Ishikawa (cell line): ENCODE results near the gene STK4.

ENCODE experiments used
- CEBPB ChIP-seq: IDR thresholded peaks from 2 replicates; pipeline ENCODE4 v1.6.1; 2012
- CREB1 ChIP-seq: IDR thresholded peaks from 2 replicates; pipeline ENCODE4 v1.6.1; 2012; ENCODE audit warnings: low read depth
- EGR1 ChIP-seq: IDR thresholded peaks from 2 replicates; pipeline ENCODE4 v1.6.1; 2012
- EP300 ChIP-seq: IDR thresholded peaks from 2 replicates; pipeline ENCODE4 v1.6.1; 2012; ENCODE audit warnings: borderline replicate concordance
- FOXM1 ChIP-seq: IDR thresholded peaks from 2 replicates; pipeline ENCODE4 v1.6.1; 2012; ENCODE audit warnings: low read depth, borderline replicate concordance
- RAD21 ChIP-seq: IDR thresholded peaks from 2 replicates; pipeline ENCODE4 v1.6.1; 2012; ENCODE audit warnings: low read depth
- YY1 ChIP-seq: IDR thresholded peaks from 2 replicates; pipeline ENCODE4 v1.6.1; 2012; ENCODE audit warnings: low read depth
- ZBTB7A ChIP-seq: IDR thresholded peaks from 2 replicates; pipeline ENCODE4 v1.6.1; 2012; ENCODE audit warnings: low read depth
- TF ChIP-seq, protein P1 (sequence below): IDR thresholded peaks from 2 replicates; pipeline ENCODE4 v1.6.1; 2012
- TF ChIP-seq, protein P2 (sequence below): IDR thresholded peaks from 2 replicates; pipeline ENCODE4 v1.6.1; 2012; ENCODE audit warnings: low read depth, mild to moderate bottlenecking

DNA sequence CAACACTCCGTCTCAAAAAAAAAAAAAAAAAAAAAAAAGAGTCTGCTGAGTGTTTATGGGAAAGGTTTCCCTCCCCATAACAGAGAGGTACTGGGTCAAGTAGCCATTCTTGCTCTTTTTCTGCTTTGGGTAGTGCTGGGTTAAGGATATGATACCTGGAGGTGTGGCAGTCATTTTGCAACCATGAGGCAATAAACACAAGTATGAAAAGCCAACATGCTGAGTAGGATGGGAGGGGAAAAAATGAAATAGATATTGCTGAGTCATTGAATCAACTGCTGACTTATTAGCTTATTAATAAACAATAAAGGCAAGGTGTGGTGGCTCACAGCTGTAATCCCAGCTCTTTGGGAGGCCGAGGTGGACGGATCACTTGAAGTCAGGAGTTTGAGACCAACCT lies 3.8 kb upstream of the STK4 start:
- TF ChIP-seq, protein P1, sequence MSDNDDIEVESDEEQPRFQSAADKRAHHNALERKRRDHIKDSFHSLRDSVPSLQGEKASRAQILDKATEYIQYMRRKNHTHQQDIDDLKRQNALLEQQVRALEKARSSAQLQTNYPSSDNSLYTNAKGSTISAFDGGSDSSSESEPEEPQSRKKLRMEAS, result no peak
- TF ChIP-seq ZBTB7A, result no peak
- TF ChIP-seq EP300, result no peak
- TF ChIP-seq, protein P2, sequence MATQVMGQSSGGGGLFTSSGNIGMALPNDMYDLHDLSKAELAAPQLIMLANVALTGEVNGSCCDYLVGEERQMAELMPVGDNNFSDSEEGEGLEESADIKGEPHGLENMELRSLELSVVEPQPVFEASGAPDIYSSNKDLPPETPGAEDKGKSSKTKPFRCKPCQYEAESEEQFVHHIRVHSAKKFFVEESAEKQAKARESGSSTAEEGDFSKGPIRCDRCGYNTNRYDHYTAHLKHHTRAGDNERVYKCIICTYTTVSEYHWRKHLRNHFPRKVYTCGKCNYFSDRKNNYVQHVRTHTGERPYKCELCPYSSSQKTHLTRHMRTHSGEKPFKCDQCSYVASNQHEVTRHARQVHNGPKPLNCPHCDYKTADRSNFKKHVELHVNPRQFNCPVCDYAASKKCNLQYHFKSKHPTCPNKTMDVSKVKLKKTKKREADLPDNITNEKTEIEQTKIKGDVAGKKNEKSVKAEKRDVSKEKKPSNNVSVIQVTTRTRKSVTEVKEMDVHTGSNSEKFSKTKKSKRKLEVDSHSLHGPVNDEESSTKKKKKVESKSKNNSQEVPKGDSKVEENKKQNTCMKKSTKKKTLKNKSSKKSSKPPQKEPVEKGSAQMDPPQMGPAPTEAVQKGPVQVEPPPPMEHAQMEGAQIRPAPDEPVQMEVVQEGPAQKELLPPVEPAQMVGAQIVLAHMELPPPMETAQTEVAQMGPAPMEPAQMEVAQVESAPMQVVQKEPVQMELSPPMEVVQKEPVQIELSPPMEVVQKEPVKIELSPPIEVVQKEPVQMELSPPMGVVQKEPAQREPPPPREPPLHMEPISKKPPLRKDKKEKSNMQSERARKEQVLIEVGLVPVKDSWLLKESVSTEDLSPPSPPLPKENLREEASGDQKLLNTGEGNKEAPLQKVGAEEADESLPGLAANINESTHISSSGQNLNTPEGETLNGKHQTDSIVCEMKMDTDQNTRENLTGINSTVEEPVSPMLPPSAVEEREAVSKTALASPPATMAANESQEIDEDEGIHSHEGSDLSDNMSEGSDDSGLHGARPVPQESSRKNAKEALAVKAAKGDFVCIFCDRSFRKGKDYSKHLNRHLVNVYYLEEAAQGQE, result no peak
- TF ChIP-seq YY1, result no peak
- no peak for TF ChIP-seq CREB1
- TF ChIP-seq RAD21, result no peak
- TF ChIP-seq EGR1, result no peak
- TF ChIP-seq FOXM1, result no peak
- TF ChIP-seq CEBPB, result no peak
